HFFc6 (cell line): Measurements from ENCODE around the gene CRPPA. TPM values are rescaled to one million over a fixed set of nuclear protein-coding genes. Genes with fewer than 3 reads are reported as not detected.

Source experiments
- DNase-seq: peaks from one replicate; pipeline ENCODE4 v3.0.0-alpha.2; 2018
- H3K27ac Mint-ChIP-seq: 2 replicates; pipeline ENCODE4 v1.8.0; 2020; ENCODE audit warnings: mild to moderate bottlenecking, mixed read lengths
- H3K27me3 Mint-ChIP-seq: 2 replicates; pipeline ENCODE4 v1.8.0; 2021; ENCODE audit warnings: mild to moderate bottlenecking, moderate library complexity, mixed read lengths; ENCODE audit not compliant: insufficient read depth
- H3K36me3 Mint-ChIP-seq: 2 replicates; pipeline ENCODE4 v1.8.0; 2021; ENCODE audit warnings: low read depth, mixed read lengths
- H3K4me1 Mint-ChIP-seq: 2 replicates; pipeline ENCODE4 v1.8.0; 2020; ENCODE audit warnings: low read depth, mixed read lengths
- H3K4me3 Mint-ChIP-seq: 2 replicates; pipeline ENCODE4 v1.8.0; 2020; ENCODE audit warnings: mild to moderate bottlenecking, moderate library complexity, mixed read lengths
- H3K9me3 Mint-ChIP-seq: 2 replicates; pipeline ENCODE4 v1.8.0; 2020; ENCODE audit warnings: mild to moderate bottlenecking, mixed read lengths
- total RNA-seq, 6 experiments: library from RNA; stranded (reverse); fragmentation: NEBNext Ultra II Directional; extraction: Animal tissue kit (Norgen Biotek cat#: 25700); gene quantifications; 2 replicates in 1 of 6; 3 replicates in 5 of 6; pipeline ENCODE4 v1.2.3, GENCODE V29; 2021
- TF ChIP-seq, protein P1 (sequence below): fragments of 200-600 bp; sonication (generic); IDR thresholded peaks from 2 replicates; pipeline ENCODE4 v1.5.0; 2021; ENCODE audit warnings: antibody characterized with exemption, mild to moderate bottlenecking

CRPPA gene
- total RNA-seq, 6 experiments from 2014 or later: 2.3 to 3.1 (median 2.5) TPM

DNA sequence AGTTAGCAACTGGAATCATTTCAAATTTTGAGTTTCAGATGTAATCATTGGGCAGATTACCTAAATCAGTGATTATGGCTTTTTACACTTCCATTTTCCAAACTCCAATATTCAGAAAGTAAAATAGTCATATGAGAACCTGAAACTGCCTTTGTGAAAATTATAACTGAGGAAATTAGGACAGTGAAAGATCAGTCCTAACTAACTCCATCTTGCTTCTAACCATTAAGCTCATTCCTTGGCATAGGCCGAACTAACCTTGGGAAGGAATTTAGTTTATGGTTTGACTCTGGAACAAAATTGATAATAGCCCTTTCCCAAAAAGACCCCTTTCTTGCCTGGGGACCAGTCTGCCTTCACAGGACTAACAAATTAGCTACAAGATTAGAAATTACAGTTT, 2.2 kb downstream of the CRPPA start:
- H3K4me3 Mint-ChIP-seq: no peak overlapping the region

DNA sequence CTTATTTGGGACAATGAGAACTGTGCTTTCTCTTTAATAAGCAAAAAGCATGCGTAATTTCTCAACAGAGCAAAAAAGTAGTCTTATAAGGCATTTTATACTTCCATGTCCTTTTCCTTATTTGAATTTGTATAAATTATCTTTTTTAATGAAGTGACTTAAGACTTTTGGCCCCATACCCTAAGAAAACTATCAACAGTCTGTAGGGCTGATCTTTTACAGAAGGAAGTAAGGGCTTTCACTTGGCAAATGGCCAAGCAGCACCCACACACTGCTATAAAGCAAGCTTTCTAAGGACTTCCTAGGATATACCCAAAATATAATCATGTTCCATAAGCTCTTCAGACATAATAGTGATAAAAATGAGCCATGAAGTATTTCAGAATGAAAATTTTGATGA, 3.4 kb downstream of the CRPPA start:
- H3K4me1 Mint-ChIP-seq: peaks cover 82% of the 10 kb centered on the region
- no peak overlapping the region for H3K4me3 Mint-ChIP-seq
- TF ChIP-seq, protein P1, sequence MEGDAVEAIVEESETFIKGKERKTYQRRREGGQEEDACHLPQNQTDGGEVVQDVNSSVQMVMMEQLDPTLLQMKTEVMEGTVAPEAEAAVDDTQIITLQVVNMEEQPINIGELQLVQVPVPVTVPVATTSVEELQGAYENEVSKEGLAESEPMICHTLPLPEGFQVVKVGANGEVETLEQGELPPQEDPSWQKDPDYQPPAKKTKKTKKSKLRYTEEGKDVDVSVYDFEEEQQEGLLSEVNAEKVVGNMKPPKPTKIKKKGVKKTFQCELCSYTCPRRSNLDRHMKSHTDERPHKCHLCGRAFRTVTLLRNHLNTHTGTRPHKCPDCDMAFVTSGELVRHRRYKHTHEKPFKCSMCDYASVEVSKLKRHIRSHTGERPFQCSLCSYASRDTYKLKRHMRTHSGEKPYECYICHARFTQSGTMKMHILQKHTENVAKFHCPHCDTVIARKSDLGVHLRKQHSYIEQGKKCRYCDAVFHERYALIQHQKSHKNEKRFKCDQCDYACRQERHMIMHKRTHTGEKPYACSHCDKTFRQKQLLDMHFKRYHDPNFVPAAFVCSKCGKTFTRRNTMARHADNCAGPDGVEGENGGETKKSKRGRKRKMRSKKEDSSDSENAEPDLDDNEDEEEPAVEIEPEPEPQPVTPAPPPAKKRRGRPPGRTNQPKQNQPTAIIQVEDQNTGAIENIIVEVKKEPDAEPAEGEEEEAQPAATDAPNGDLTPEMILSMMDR: no peak
- H3K9me3 Mint-ChIP-seq: no peaks in the 10 kb centered on the region
- peaks cover 4% of the 10 kb centered on the region for H3K36me3 Mint-ChIP-seq
- peak overlapping the region; percentile 39; the same call in 1 of the 2 replicates for H3K27ac Mint-ChIP-seq
- no peak for DNase-seq
- peaks cover 5% of the 10 kb centered on the region; the same call in 1 of the 2 replicates for H3K27me3 Mint-ChIP-seq

More for the DNA sequence above, 2.2 kb downstream of the CRPPA start:
- Mint-ChIP-seq H3K9me3 (no peaks in the 10 kb centered on the region), H3K27me3 (peaks cover 5% of the 10 kb centered on the region; the same call in 1 of the 2 replicates), H3K4me1 (peaks cover 72% of the 10 kb centered on the region), H3K36me3 (peaks cover 6% of the 10 kb centered on the region), H3K27ac (peak overlapping the region; percentile 56; the same call in 1 of the 2 replicates)
- no peak for DNase-seq
- TF ChIP-seq, protein P1: no peak

DNA sequence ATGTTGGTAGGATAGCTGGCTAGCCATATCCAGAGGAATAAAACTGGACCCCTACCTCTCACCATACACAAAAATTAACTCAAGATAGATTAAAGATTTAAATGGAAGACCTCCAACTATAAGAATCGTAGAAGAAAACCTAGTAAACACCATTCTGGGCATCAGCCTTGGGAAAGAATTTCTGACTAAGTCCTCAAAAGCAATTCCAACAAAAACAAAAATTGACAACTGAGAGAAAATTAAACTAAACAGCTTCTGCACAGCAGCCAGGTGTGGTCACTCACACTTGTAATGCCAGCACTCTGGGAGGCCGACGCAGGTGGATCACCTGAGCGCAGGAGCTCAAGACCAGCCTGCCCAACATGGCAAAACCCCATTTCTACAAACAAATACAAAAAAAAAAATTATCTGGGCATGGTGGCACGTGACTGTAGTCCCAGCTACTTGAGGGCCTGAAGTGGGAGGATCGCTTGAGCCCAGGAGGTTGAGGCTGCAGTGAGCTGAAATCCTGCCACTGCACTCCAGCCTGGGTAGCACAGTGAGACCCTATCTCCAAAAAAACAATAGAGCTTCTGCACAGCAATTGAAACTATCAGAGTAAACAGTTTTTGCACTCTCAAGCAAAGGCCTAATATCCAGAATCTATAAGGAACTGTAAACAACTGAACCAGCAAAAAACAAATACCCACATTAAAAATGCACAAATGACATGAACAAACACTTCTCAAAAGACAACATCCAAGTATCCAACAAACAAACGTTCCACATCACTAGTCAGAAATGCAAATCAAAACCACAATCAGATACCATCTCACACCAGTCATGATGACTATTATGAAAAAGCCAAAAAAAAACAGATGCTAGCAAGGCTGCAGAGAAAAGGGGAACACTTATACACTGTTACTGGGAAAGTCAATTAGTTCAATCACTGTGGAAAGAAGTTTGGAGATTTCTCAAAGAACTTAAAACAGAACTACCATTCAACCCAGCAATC, 4.8 kb downstream of the CRPPA start:
- TF ChIP-seq, protein P1: no peak

DNA sequence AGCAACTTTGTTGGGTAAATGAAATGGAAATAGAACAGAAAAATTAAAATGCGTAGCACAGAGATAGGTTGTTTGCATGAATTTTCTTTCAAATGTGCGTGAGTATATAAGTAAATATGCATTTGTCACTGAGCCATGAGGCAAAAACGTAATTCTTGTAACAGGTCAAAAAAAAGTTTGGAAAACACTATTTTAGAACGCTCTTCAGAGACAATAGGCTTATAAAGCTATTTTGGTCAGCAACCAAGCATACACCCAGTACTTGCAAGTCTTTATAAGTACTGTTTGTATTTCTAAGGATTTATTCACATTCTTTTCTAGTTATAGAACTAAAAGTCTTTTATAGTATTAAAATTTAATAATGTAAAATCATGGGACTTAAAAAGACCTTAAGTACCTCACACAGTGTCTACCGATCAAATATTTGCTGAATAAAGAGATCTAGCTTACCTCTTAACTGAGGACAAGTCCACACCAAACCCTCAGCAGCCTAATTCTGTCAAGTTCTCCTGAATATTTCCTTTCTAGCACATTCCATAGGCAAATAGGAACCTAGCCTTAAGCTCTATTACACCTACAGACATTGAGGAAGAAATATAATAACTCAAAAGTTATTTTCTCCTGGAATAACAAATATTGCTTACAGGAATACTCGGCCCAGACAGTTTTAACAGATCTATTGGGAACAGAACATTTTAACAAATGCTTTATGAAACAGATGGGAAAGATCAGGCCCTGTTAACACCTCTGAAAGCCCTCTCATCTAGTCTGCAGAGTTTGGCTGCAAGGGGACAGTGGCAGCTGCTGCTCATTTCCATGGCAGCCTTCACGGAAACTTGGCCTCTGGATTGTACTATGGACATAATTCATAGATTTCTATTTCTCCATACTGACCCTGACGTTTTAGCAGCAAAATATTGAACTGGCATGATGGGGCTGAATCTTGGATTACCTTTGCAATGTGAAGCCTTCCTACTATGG, 8.8 kb downstream of the CRPPA start:
- Mint-ChIP-seq H3K27ac (no peak overlapping the region), H3K36me3 (no peaks in the 10 kb centered on the region), H3K4me1 (peaks cover 65% of the 10 kb centered on the region), H3K27me3 (no peaks in the 10 kb centered on the region; the same call in 1 of the 2 replicates), H3K4me3 (no peak overlapping the region), H3K9me3 (no peaks in the 10 kb centered on the region)
- DNase-seq: no peak
- TF ChIP-seq, protein P1: no peak

More for the DNA sequence above, 4.8 kb downstream of the CRPPA start:
- Mint-ChIP-seq H3K4me3 (peak overlapping the region; percentile 60; the same call in 1 of the 2 replicates), H3K4me1 (peaks cover 82% of the 10 kb centered on the region), H3K27me3 (peaks cover 5% of the 10 kb centered on the region; the same call in 1 of the 2 replicates), H3K9me3 (no peaks in the 10 kb centered on the region), H3K36me3 (no peaks in the 10 kb centered on the region; the same call in 1 of the 2 replicates), H3K27ac (peak overlapping the region; percentile 91)
- DNase-seq: peak; percentile 89

DNA sequence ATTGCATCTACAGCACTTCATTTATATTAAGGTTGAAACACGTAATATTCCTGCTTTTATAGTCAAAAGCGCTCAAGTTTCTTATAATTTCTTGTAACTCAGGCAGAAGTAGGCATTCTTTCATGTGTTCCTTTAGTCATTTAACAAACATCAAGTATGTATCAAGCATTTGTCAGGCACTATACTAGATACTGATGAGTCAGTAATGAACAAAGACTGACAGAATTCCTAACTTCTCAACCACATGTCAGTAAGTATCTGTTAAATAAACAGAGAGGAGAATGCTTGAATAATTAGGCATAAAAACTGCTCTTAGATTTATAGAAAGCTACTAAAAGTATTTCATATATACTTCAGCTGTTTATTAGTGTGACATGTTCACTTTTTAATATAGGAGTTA, 9.9 kb downstream of the CRPPA start:
- DNase-seq: no peak
- peaks cover 53% of the 10 kb centered on the region for H3K4me1 Mint-ChIP-seq
- H3K27me3 Mint-ChIP-seq: no peaks in the 10 kb centered on the region; the same call in 1 of the 2 replicates
- H3K4me3 Mint-ChIP-seq: no peak overlapping the region
- H3K9me3 Mint-ChIP-seq: no peaks in the 10 kb centered on the region
- H3K36me3 Mint-ChIP-seq: no peaks in the 10 kb centered on the region
- no peak overlapping the region for H3K27ac Mint-ChIP-seq
- TF ChIP-seq, protein P1: no peak
